GM19035 (cell line): Measurements from ENCODE around the gene RELB.

ENCODE experiments used
- ATAC-seq: cut with Tn5 transposase; IDR thresholded peaks from one replicate; pipeline ENCODE4 v1.9.1; 2021; ENCODE audit not compliant: unreplicated experiment

RELB gene

GRCh38 chr19:45057444-45057843 lies 56.2 kb downstream of the RELB start:
- ATAC-seq, result no peak

DNA sequence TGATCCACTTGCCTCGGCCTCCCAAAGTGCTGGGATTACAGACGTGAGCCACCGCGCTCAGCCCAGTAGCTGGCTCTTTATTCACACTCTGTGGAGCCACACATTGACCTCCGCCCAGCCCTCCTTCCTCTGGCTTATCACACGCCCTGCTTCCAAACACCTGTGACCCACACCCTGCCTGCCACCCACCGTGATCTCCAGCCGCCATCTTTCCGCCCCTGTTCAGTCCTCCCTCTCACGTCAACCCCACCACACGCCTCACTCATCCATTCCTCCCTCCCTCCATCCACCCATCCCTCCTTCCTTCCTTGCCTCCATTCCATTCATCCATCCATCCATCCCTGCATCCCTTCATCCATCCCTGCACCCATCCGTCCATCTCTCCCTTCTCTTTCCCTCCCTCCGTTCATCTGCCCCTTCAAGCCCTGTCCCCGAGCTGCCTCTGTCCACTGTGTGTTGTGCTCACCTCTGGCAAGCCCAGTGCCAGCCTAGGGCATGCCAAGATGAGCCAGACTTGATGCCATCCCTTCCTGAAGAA lies 57.4 kb downstream of the RELB start:
- ATAC-seq, result no peak

- ATAC-seq, result no peak
These were observed 58.1 kb downstream of the RELB start for GRCh38 chr19:45059258-45059965.

DNA sequence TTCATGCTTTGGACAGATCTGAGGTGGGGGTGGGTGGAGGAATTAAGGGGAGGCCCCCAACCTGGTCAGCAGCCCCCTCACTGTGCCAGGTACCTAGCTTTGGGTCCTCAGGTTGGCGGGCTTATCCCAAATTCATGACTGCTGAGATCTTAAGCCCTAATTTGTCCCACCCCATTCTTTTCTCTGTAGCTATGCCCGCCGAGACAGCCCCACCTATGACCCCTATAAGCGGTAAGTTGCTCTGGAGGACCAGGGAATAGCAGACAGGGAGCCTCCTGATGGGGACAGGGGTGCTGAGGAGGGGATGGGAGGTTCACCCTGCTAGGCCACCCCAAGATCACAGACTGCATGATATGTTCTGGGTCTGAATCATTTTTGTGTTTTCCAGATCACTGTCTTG lies 60.7 kb downstream of the RELB start:
- no peak for ATAC-seq

DNA sequence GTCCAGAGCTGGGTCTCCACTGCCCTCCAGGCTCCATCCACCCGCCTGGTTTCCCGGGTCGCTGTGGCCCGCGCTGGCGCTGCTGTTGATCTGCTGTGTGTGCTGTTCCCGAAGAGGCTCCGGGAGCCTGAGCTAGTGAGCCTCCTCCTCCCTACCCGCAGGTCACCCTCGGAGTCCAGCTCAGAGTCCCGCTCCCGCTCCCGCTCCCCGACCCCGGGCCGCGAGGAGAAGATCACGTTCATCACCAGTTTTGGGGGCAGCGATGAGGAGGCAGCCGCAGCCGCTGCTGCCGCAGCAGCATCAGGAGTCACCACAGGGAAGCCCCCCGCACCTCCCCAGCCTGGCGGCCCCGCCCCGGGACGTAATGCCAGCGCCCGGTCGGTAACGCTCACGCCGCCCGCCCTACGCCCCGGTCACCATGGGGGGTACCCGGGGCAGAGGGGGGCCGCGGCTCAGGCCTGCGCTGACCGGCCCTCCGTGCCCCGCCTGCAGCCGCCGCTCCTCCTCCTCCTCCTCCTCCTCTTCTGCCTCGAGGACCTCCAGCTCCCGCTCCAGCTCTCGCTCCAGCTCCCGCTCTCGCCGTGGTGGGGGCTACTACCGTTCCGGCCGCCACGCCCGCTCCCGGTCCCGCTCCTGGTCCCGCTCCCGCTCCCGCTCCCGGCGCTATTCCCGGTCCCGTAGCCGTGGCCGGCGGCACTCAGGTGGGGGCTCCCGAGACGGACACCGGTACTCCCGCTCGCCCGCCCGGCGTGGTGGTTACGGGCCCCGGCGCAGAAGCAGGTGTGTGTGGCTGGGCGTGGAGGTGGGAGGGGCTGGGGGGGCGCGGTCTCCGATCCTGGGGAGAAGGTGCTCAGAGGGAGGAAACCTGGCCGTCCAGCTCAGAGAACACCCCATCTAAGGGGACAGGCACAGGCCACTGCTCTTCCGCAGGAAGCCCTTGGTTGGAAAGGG lies 62.9 kb downstream of the RELB start:
- no peak for ATAC-seq

DNA sequence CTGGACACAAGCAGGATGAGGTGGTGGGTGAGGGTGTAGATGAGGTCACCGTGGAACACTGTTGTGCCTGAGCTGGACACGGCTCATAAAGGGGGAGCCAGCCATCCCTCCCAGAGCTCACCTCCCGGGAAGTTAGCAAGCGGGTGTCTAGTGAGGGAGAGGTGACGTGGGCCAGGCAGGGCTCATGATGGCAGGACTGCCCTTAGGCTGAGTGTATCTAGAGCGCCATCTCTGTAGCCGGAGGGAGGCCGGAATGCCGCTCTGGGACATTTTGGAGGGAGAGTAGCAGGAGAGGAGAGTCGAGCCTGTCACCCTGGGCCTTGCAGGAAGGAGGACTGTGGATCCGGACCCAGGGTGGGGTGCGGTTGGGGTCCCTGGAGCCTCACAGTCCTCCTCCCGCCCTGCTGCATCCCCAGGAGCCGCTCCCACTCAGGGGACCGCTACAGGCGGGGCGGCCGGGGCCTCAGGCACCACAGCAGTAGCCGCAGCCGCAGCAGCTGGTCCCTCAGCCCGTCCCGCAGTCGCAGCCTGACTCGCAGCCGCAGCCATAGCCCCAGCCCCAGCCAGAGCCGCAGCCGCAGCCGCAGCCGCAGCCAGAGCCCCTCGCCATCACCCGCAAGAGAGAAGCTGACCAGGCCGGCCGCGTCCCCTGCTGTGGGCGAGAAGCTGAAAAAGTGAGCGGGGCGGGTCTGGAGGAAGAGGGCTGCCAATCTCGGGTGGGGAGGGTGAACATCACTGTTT lies 65.8 kb downstream of the RELB start:
- ATAC-seq, result no peak

DNA sequence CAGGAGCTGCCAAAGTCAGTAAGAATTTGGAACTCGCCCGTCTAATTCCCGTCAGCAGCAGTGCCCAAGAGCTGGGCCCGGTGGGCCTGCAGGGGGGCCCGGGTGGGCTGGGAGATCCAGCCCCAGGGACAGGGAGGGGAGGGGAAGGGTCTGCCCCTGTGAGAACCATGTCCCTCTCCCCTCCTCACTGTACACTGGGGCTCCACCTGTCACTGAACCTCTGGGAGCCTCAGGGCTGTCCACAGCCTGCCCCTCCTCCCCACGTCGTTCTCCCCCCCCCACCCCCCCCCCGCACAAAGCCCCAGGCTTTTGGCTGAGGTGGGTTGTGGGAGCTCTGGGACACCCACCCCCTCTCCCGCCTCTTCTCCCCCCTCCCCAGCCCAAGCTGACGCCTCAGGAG lies 66.8 kb downstream of the RELB start:
- no peak for ATAC-seq

GRCh38 chr19:45069056-45069455 lies 67.8 kb downstream of the RELB start:
- no peak for ATAC-seq

DNA sequence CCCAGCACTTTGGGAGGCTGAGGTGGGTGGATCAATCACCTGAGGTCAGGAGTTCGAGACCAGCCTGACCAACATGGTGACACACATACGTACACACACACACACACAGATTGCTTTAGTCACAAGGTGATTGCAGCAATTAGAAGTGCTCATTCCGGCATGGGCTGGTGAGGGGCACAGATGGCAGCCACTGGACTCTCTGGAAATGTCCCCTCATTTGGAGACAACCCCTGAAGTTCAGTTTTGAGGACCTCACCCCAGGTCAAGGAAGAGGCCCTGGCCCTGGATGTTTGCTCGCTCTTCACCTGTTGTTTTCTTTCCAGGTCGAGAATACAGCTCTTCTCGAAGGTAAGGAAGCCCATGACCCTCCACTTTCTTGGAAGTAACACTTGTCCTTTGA lies 69.0 kb downstream of the RELB start:
- no peak for ATAC-seq

DNA sequence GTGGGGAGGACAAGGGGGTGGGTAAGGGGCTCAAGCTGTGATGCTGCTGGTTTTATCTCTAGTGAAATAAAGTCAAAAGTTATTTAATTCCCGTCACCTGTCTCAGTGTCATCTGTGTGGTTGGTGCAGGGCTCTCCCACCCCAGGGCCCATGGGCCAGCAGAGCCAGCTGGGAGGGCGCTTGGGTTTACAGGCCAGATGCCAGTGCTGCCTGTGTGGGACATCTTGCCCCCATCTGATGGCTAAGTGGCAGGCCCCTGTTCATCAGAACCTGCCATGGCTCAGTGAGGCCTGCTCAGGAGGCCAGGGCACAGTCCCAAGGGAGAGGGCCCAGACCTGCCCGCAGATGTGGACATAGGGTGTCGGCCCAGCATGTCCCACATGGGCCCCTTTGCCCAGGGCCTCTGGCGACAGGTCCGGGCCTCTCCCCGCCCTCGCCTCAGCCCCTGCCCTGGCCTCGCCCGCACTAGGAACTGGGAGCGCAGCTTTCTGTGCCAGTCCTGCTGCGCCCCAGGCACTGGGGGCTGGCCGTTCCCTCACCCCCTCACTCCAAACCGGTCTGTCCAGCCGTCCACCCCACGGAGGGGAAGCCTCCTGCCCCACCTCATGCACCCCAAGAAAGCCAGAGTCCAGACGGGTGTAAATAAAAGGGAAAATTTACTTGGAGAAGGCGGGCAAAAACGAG lies 69.7 kb downstream of the RELB start:
- no peak for ATAC-seq

GRCh38 chr19:45071545-45071938 lies 70.3 kb downstream of the RELB start:
- ATAC-seq, result no peak

DNA sequence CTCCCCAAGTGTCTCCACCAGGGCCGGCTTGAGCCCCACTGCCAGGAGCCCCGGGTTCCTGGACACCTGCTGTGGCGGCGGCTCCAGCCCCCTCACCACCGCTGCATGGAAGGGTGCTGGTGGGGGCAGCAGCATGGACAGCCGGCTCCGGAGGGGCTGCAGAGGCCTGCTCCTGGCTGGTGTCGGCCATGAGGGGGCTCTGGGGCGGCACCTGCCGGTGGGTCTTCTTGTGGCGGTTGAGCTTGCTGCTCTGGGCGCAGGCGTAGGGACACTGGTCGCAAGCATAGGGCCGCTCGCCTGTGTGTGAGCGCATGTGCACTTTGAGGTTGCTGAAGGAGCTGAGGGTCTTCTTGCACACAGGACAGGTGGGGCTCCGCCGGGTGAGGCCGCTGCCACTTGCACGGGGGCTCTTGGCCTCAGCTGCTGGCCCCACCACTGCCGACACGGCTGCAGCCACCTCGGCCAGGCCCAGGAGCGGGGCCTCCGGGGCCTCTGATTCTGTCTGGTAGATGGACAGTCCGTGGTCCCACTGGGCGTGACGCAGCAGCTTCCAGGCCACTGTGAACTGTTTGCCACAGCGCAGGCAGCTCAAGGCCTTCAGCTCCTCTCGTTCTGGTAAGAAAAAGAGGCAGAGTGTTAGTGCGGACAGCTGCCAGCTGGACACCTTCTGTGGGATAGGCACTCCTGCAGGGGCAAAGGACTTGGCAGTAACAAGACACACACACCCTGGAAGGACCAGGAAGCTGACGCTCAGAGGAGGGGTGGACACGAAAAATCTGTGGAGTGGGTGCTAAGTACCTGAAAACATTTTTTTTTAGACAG lies 70.9 kb downstream of the RELB start:
- no peak for ATAC-seq

DNA sequence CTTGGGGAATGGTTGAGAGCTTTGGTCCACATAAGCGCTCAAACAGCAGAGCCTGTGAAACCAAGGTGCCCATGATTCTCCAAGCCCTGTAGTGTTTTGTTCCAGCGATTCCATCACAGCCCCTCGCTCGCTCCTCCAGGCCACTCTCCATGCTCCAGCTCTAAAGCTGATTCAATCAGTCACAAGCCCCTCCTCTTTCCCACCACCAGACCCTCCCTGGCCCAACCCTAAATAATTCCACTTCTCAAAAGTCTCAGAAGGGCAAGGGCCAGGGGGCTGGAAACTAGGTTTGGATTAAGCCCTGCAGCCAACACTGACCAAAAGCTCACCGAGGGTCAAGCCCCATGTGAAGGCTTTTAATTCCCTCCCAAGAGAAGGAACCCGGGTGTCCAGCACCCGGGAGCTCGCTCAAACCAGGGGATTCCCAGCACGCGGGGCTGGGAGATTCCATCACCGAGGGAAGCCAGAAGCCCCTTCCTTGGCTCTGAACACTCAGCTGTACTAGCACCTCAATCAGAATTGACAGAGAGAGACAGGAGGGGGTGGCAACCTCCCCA lies 73.6 kb downstream of the RELB start:
- no peak for ATAC-seq

DNA sequence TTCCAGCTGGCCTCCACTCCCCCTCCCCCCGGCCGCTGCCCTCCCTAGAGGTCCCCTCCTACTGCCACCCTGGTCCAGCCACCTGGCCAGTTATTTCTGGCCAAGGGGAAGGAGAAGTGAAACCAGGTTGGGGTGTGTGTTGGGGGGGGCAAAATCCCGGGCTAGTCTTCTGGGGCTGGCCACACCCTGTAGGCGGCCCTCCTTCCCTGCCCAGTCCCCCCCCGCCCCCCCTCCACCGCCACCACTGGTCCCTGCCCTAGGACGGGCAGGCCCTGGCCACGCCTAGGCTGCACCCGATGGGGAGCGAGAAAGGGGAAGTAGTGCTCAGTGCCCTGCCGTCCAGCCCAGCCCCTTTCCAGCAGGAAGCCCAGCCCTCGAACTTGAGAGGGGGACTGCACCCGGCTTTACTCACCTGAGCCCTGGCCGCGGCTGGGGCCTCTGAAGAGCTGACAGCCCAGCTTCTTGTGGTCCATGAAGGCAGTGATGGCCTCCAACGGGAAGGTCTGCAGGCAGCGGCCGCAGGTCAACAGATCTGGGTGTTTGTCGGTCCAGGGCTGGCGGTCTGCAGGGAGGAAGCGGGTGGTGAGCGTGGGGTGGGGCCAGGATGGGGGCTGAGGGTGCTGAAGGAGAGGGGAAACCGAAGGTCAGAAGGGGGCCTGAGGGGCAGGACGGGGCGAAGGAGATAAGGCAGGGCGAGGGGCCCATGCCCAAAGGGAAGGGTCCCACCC lies 74.2 kb downstream of the RELB start:
- peak; percentile 59 for ATAC-seq

- peak; percentile 40 for ATAC-seq
These were observed 75.0 kb downstream of the RELB start, which contains the start of gene ZNF296 for GRCh38 chr19:45076029-45076850. TSS of gene ZNF296 (minus strand) at chr19:45076478. CDS start at chr19:45076373, 105 bp downstream.

GRCh38 chr19:45076851-45077730 lies 75.8 kb downstream of the RELB start:
- no peak for ATAC-seq
